HG02943 (cell line): ENCODE results near the gene SIRT7.
A peak's percentile ranks its signal among the peaks of the same experiment; 100 is the strongest.

Experiments used
- ATAC-seq: cut with Tn5 transposase; IDR thresholded peaks from one replicate; pipeline ENCODE4 v1.9.1; 2021; ENCODE audit warnings: mild to moderate bottlenecking, low read depth, moderate library complexity; ENCODE audit not compliant: unreplicated experiment

Gene SIRT7, protein sequence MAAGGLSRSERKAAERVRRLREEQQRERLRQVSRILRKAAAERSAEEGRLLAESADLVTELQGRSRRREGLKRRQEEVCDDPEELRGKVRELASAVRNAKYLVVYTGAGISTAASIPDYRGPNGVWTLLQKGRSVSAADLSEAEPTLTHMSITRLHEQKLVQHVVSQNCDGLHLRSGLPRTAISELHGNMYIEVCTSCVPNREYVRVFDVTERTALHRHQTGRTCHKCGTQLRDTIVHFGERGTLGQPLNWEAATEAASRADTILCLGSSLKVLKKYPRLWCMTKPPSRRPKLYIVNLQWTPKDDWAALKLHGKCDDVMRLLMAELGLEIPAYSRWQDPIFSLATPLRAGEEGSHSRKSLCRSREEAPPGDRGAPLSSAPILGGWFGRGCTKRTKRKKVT

GRCh38 chr17:81917565-81918332 is at the start of gene SIRT7:
TSS of gene SIRT7 (minus strand) at chr17:81918176. CDS start at chr17:81918131, 45 bp downstream.
- ATAC-seq, result peak; percentile 53

DNA sequence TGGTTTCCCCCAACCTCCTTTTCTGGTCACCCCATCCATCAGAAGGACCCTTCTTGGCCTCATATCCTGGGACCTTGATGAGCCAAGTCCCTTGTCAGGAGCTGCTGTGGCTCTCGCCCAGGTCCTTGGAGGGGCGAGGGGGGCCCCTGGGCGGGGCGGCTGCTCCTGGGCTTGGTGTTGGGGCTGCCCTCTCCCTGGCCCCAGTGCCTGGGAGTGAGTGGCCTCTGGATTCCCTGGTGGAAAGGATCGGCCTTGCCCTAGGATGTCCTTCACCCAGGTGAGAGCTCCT is 49.2 kb upstream of the SIRT7 start:
- ATAC-seq, result no peak

GRCh38 chr17:81966343-81967243 is 48.6 kb upstream of the SIRT7 start:
- no peak for ATAC-seq

GRCh38 chr17:81964081-81964849 is 46.3 kb upstream of the SIRT7 start:
- ATAC-seq, result no peak

GRCh38 chr17:81962499-81963441 is 44.8 kb upstream of the SIRT7 start:
- ATAC-seq, result no peak

DNA sequence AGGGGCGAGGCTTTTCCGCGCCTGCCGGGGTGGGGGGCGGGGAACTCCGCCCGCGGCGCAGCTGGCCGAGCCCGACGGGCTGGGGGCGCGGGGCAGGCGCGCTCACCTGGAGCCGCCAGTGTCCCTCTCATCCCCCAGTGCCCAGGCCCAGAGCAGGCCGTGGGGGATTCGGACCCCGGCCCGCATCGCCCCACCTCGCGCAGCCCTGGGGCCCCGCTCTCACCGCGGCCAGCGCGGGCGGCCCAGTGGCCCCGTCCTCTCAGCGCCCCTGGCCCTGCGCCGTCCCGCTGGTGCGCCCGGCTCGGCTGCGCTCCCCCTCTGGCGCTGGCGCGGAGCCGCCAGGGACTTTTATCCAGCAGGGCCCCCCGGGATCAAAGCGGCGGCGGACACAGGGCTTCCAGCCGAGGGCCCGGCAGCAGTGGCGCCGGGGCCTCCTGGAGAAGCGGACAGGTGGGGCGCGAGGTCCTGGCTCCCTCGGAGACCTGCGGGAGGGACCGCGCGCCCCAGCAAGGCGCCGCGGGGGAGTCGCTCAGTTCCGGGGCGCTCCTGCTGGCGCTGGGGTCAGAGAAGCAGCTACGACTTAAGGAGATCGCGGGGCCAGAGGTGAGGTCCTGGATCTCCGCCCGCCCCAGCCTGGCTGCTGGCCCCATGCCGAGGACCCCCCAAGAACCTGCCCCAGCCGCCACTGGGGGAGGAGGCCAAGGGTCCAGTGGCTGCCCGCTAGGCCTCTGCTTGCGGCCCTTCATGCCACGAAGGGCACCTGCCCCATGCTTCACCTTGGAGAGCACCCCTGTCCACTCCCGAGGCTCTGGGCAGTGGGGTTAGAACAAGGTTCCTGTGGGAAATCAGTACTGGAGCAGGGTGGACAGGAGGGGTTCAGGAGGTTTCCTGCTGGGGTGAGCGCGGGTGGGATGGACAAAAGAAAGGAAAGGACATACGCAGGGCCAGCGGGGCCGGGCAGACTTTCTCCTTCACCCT is 43.8 kb upstream of the SIRT7 start:
- no peak for ATAC-seq

GRCh38 chr17:81961087-81961511 is 43.1 kb upstream of the SIRT7 start, which contains the start of gene NOTUM:
TSS of gene NOTUM (minus strand) at chr17:81961187. CDS start at chr17:81960909, 278 bp downstream.
- no peak for ATAC-seq

DNA sequence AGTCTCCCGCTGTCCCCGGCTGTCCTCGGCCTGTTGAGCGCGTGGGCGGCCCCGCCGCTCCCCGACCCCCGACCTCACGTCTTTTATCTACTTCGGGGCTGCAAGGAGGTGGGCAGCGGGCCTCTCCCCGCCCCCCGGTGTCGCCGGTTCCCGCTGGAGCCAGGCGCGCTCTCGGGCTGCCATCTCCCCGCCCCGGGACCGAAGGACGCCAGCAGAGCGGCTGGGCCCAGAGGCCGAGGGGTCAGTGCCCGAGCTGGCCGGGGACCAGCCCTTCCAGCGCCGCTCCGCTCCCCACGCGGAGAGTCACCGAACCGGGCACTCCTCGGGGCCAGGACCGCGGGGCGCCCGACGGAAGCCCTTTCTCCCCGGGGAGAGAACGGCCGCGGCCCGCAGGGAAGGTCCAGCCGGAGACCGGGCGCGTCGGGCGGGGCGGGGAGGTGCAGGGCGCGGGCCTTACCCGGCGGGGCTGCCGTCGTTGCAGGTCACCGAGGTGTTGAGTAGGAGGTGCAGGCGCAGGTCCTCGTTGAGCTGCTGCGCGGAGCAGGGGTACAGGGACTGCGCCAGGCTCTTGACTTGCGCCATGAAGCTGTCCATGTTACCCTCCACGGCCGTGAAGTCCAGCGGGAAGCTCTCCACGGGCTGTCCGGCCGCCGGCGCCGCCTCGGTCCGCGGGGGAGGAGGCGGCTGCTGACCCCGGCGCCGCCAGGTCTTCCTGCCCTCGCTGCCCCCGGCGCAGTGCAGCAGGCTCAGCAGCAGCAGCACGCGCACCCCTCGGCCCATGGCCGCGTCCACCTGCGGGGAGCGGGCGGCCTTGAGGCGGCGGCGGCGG is 42.4 kb upstream of the SIRT7 start:
- ATAC-seq, result no peak

GRCh38 chr17:81959362-81960129 is 41.6 kb upstream of the SIRT7 start:
- ATAC-seq, result no peak

DNA sequence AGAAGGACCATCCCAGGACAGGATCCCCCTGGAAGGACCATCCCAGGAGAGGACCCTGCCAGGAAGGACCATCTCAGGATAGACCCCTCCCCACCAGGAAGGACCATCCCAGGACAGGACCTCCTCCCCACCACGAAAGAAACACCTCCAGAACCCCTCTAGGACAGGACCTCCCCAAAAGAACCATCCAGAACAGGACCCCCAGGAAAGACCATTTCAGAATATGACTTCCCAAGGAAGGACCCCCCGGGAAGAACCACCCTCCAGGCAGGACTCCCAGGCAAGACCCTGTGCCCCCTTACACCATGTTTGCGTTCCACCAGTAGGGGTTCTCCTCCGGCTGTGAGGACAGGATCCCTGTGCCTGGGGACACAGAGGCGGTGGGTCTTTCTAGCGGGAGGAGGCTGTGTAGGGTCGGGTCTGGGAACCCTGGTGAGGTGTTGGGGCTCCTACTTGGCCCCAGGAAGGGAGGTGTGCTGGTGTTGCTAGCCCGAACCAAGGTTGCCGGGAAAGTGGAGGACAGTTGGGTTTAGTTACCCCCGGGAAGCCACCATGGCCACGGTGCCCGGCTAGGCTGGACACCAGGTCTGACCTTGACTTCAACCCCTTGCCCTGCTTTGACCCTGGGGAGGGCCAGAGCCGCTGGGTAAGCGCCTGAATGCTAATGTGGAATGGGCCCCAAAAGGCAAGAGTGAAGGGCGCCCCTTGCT is 40.8 kb upstream of the SIRT7 start:
- no peak for ATAC-seq

GRCh38 chr17:81957691-81958432 is 39.9 kb upstream of the SIRT7 start:
- ATAC-seq, result no peak

DNA sequence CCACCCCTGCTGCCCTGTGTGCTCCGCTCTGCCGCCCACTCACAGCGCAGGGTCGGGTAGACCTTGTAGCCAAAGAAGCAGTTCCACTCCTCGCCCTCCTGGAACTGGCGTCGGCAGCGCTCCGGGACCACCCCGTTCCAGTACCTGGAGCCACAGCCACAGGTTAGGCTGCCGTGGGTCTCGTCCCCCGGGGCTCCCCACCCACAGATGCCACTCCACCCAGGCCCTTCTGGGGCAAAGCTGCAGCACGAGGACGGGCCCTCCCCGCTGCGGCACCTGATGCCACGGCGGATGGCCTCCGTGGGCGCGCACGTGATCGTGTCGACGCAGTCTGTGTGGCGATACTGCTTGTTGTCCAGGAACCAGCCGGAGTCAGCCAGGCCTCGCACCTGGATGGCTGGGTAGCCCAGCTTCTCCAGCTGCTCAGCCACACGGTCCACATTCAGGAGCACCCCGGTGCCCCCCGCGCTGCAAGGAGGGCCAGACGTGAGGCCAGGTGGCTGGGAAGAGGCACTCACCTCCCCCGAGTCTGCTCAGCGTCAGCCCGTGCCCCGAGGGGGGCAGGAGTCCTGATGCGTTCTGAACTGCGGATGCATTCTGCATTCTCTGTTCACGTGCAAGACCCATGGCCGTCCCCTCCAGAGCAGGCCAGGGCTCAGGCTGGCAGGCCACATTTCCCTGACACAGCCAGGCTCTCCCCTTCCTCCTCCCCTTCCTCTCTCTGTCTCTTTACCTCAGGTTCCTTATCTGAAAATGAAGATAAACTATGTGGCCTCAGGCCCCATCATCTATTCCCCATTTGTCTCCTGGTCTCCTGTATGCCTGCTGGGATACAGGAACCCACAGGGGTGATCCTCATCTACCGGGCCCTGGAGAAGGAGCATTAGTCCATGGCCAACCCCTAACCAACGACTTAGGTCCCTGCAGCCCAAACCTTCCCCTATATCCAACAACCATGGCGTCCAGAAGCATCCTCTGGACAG is 38.9 kb upstream of the SIRT7 start:
- ATAC-seq, result no peak

GRCh38 chr17:81955756-81956544 is 38.0 kb upstream of the SIRT7 start:
- no peak for ATAC-seq
